ENCODE data around the gene IGFL4.

Gene IGFL4

GRCh38 chr19:46006411-46006810 is 34.4 kb downstream of the IGFL4 start:
- DNase-seq (no peak), ATAC-seq (ENCODE audit: insufficient read depth, low read depth) (no peak)
- H3K27me3 ChIP-seq (ENCODE audit: insufficient read depth, low read length, poor library complexity), result no peaks in the 10 kb centered on the region
- no peaks in the 10 kb centered on the region for H3K79me2 ChIP-seq (ENCODE audit: insufficient read depth, low read length)
- H3K4me1 ChIP-seq (ENCODE audit: insufficient read depth, low read length), result no peaks in the 10 kb centered on the region
- no peak overlapping the region for H3K4me2 ChIP-seq (ENCODE audit: insufficient read depth, low read length)
- no peak overlapping the region for H3K9ac ChIP-seq (ENCODE audit: low read depth, low read length)
- H3K27ac ChIP-seq (ENCODE audit: low read length), result no peak overlapping the region
- no peak for TF ChIP-seq CTCF (IDR thresholded peaks at IDR 0.05; ENCODE audit: borderline replicate concordance, extremely low read depth, low read length, poor library complexity, severe bottlenecking)
- no peak for TF ChIP-seq EZH2 (IDR thresholded peaks at IDR 0.05; ENCODE audit: borderline replicate concordance, low read depth, low read length, severe bottlenecking)
- H3K36me3 ChIP-seq (ENCODE audit: insufficient read depth, low read length), result peaks cover 42% of the 10 kb centered on the region
- H4K20me1 ChIP-seq (ENCODE audit: insufficient read depth, low read length), result peaks cover 15% of the 10 kb centered on the region
- H2AFZ ChIP-seq (ENCODE audit: low read depth, low read length), result no peak overlapping the region
- H3K4me3 ChIP-seq (ENCODE audit: low read depth in 1 of 2, low read length in 2 of 2), result no peak overlapping the region
- H3K9me3 ChIP-seq (ENCODE audit: insufficient read depth, low read length, severe bottlenecking), result no peaks in the 10 kb centered on the region

GRCh38 chr19:46002678-46003275 is 38.0 kb downstream of the IGFL4 start:
- peaks cover 12% of the 10 kb centered on the region for H3K79me2 ChIP-seq (ENCODE audit: insufficient read depth, low read length)
- H3K9ac ChIP-seq (ENCODE audit: low read depth, low read length), result no peak overlapping the region

DNA sequence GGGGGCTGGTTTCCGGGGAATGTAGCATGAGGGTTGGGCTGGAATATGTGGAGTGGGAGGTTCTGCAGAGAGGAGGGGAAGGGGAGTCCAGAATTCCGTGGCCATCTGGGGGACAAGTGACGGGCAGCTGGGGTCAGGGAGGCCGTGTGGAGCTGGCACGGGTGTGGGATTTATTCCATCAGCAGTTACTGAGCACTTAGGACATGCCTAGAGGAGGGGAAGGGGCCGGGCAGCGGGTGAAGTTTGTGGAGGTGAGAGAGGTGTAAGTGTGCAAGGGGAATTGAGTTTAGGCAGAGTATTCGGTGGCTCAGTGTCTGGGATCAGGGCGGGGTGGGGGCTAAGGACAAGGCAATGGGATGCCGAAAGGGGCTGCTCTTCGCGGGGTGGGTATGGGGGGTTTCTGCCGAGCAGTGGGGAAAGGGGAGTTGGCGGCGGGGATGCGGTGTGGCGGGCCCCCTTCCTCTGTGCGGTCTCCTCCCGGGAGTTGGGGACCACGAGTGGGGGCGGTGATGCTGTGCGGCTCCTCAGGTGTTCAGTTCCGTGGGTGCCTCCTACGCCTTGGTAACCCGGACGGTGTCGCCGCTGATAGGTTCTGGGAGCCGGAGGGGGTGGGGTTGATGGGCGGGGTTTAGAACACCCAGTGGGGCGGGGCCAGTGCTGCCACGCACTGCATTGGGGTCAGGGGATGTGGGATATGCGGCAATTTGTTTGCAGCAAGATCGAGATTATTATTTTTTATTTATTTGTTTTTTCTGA is 40.1 kb downstream of the IGFL4 start:
- peaks cover 27% of the 10 kb centered on the region for H3K79me2 ChIP-seq (ENCODE audit: insufficient read depth, low read length)
- no peaks in the 10 kb centered on the region for H3K27me3 ChIP-seq (ENCODE audit: insufficient read depth, low read length, poor library complexity)
- H3K27ac ChIP-seq (ENCODE audit: low read length), result no peak overlapping the region
- no peak overlapping the region for H3K9ac ChIP-seq (ENCODE audit: low read depth, low read length)
- H3K9me3 ChIP-seq (ENCODE audit: insufficient read depth, low read length, severe bottlenecking), result no peaks in the 10 kb centered on the region
- peaks cover 6% of the 10 kb centered on the region; the same call in 1 of the 2 replicates for H4K20me1 ChIP-seq (ENCODE audit: insufficient read depth, low read length)
- peaks cover 14% of the 10 kb centered on the region for H3K4me1 ChIP-seq (ENCODE audit: insufficient read depth, low read length)
- H3K4me2 ChIP-seq (ENCODE audit: insufficient read depth, low read length), result no peak overlapping the region
- ATAC-seq (ENCODE audit: insufficient read depth, low read depth) (no peak; the same call in 2 of the 3 replicates), DNase-seq (peak; percentile 14)
- TF ChIP-seq EZH2 (IDR thresholded peaks at IDR 0.05; ENCODE audit: borderline replicate concordance, low read depth, low read length, severe bottlenecking) (no peak), CTCF (IDR thresholded peaks at IDR 0.05; ENCODE audit: borderline replicate concordance, extremely low read depth, low read length, poor library complexity, severe bottlenecking) (no peak)
- no peak overlapping the region for H3K4me3 ChIP-seq (ENCODE audit: low read depth in 1 of 2, low read length in 2 of 2)
- H3K36me3 ChIP-seq (ENCODE audit: insufficient read depth, low read length), result peaks cover 20% of the 10 kb centered on the region
- no peak overlapping the region for H2AFZ ChIP-seq (ENCODE audit: low read depth, low read length)

More at GRCh38 chr19:46002678-46003275, 38.0 kb downstream of the IGFL4 start:
- no peaks in the 10 kb centered on the region for H3K9me3 ChIP-seq (ENCODE audit: insufficient read depth, low read length, severe bottlenecking)
- TF ChIP-seq CTCF (IDR thresholded peaks at IDR 0.05; ENCODE audit: borderline replicate concordance, extremely low read depth, low read length, poor library complexity, severe bottlenecking), result no peak
- TF ChIP-seq EZH2 (IDR thresholded peaks at IDR 0.05; ENCODE audit: borderline replicate concordance, low read depth, low read length, severe bottlenecking), result no peak
- H3K4me3 ChIP-seq (ENCODE audit: low read depth in 1 of 2, low read length in 2 of 2), result no peak overlapping the region
- no peaks in the 10 kb centered on the region for H3K27me3 ChIP-seq (ENCODE audit: insufficient read depth, low read length, poor library complexity)
- H3K36me3 ChIP-seq (ENCODE audit: insufficient read depth, low read length), result peaks cover 24% of the 10 kb centered on the region
- H3K27ac ChIP-seq (ENCODE audit: low read length), result no peak overlapping the region
- H3K4me2 ChIP-seq (ENCODE audit: insufficient read depth, low read length), result no peak overlapping the region
- no peak overlapping the region for H2AFZ ChIP-seq (ENCODE audit: low read depth, low read length)
- ATAC-seq (ENCODE audit: insufficient read depth, low read depth) (no peak), DNase-seq (no peak)
- H3K4me1 ChIP-seq (ENCODE audit: insufficient read depth, low read length), result no peaks in the 10 kb centered on the region; the same call in 1 of the 2 replicates
- H4K20me1 ChIP-seq (ENCODE audit: insufficient read depth, low read length), result peaks cover 10% of the 10 kb centered on the region

All from DND-41 (cell line).